Right cardiac atrium (tissue), 5 donors: ENCODE measurements around the gene EPS8L3. TPM values are rescaled to one million over a fixed set of nuclear protein-coding genes. Genes with fewer than 3 reads are reported as not detected.
"Not testable (repeated sequence)": the region's sequence is repeated elsewhere in the genome, so short reads cannot be mapped to it uniquely, and the experiment has no call there.

Experiments used
- ATAC-seq, 2 donors: fragments of 200-7000 bp; cut with Tn5 transposase; one replicate each; pipeline versions ENCODE4 v1.8.0 to v1.9.1; 2020; ENCODE audit warnings: moderate library complexity in 2 of 2, mild to moderate bottlenecking in 1 of 2
- DNase-seq, 3 donors: peaks; one replicate each; pipeline ENCODE4 v3.0.0-alpha.2; 2020
- H3K27ac ChIP-seq: one replicate; pipeline ENCODE4 v1.5.1; 2013; ENCODE audit warnings: mild to moderate bottlenecking, low read length, control low read depth, moderate library complexity
- H3K27me3 ChIP-seq: one replicate; pipeline ENCODE4 v1.6.1; 2013; ENCODE audit not compliant: control insufficient read depth, insufficient read depth
- H3K4me1 ChIP-seq: one replicate; pipeline ENCODE4 v1.6.1; 2013; ENCODE audit warnings: low read length; ENCODE audit not compliant: control insufficient read depth, insufficient read depth
- H3K4me3 ChIP-seq: one replicate; pipeline ENCODE4 v1.5.1; 2013; ENCODE audit warnings: low read length, control low read depth
- H3K9me3 ChIP-seq: one replicate; pipeline ENCODE4 v1.6.1; 2013; ENCODE audit warnings: low read length; ENCODE audit not compliant: control insufficient read depth
- whole genome bisulfite sequencing: extraction: QIAGEN DNeasy Blood & Tissue Kit; methylation state at CpG from one replicate; pipeline ENCODE4 v1.1.7; 2013; 5-methylcytosine and 5-hydroxymethylcytosine counted together
- intact Hi-C, 4 donors: fragments of 100-400 bp; cut with DNase I; formaldehyde crosslinking; loops; one replicate each; pipeline versions ENCODE4 v1.11.0 to v1.14.0; 2022 to 2023
- polyA plus RNA-seq: library from polyadenylated mRNA; stranded (reverse); fragments of 200-250 nt; gene quantifications from one replicate; pipeline ENCODE4 v1.2.3, GENCODE V29; 2013
- total RNA-seq, 4 donors: library from RNA; stranded (reverse); fragmentation: NEBNext Ultra II Directional; extraction: Animal tissue kit (Norgen Biotek cat#: 25700); gene quantifications; one replicate each; pipeline ENCODE4 v1.2.1, GENCODE V29; 2021
- donor health status: healthy with polysubstance abuse.
- donor health status: DM: no; HTN: yes; CAD: no.
- donor health status: DM: no; HTN: no; CAD: no.
- donor health status: DM: no; HTN: yes; CAD: no; lungs with severe emphysema.
- donor health status: DM: yes; HTN: yes; CAD: no.

Gene EPS8L3
- total and polyA plus RNA-seq, 5 donors = not detected

DNA sequence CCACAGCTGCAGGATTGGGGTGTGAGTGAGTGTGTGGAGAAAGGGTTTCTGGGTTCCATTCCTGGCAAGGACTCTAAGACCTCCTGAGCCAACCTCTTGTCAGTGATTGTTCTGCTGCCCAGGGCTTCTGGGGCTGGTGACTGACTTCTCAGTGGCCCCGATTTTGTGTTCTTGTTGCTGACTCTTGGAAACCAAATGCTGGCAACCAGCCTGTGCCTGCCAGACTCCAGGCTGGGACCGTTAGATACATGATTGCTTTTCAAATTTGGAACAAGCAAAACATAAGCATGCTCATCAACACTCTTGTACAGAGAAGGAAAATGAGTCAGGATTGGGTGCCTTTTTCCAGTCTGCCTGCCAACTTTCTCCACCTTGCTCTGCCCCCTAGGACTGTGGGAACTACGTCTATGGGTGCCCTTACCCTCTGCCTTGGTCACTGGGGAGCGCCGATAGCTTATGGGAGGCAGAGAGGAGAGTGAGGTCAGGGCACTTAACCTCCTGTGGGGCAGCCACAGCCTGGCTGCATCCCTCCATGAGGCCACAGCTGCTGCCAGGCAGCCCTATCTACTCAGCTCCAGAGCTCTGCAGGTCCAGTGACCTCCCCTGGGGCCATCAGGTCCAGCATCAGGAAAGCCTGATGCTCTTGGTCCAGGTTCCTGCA is 39.3 kb upstream of the EPS8L3 start:
- Histone ChIP-seq H3K27me3 (no peaks in the 10 kb centered on the region), H3K27ac (no peak overlapping the region), H3K4me1 (peaks cover 2% of the 10 kb centered on the region), H3K9me3 (no peaks in the 10 kb centered on the region), H3K4me3 (no peak overlapping the region)
- intact Hi-C loops = no loop called here
- DNase-seq (peak in 1 of 3 donors; percentile 63), ATAC-seq (peak; percentile 34 to 62)
- WGBS = 56% methylated on average over 5 of the region's 5 CpGs

DNA sequence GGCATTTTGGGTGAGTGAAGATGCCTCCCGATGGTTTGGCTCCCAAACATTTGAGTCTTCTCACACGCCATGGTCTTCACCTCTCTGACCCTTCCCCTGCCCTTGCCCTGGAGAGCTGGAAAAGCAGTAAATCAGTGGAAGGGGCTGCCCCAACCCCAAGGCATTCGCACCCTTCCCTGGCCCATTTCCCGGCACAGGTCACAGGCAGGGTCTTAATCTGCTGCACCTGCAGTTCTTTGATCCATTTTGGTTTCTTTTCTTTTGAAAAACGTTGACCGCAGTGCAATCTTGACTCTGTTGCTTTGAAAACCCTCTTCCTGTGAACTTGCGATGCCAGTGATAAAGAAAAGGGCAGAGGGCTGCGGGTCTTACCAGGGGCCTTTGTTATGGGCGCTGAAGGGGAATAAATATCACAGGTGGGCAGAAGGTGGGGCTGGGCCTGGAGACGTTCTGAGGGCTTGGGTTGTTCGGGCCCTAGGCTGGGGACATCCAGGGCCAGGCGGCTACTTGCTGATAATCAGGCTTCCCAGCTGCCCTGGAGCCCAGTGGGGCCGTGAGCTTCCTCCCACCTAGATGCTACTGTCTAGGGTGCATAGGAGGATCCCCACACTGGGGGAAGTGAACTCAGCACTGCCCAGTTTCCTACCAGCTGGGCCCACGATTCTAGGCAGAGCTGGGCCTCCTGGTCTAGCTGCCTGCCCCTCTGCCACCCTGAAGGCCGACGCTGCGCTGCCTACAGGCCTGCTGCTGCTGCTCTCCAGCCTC is 38.6 kb upstream of the EPS8L3 start:
- ATAC-seq (peak; percentile 24 to 48), DNase-seq (peak in 1 of 3 donors; percentile 52)
- Histone ChIP-seq H3K4me1 (peaks cover 2% of the 10 kb centered on the region), H3K27me3 (no peaks in the 10 kb centered on the region), H3K4me3 (no peak overlapping the region), H3K27ac (no peak overlapping the region), H3K9me3 (no peaks in the 10 kb centered on the region)
- intact Hi-C loops = no loop called here
- WGBS = 86% methylated on average over 17 of the region's 17 CpGs

DNA sequence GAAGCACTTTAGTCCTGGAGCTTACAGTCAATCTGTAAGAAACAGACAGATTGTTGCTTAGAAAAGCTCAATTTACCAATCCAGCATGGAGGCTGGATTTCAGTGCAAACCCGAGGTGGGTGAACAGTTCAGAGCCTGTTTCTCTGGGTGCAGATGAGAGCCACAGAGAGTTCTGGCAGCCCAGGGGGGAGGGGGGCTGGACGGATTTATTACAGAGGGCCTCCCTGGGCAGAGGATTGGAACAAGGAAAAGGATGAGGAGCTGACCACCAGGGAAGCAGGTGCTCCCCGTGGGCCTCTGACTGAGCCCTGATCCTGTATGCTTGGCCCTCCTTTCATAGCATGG is 38.0 kb upstream of the EPS8L3 start:
- H3K4me3 ChIP-seq = no peak overlapping the region
- no peak overlapping the region for H3K27ac ChIP-seq
- DNase-seq (peak in 1 of 3 donors; percentile 19), ATAC-seq (no peak)
- WGBS = 87% methylated on average over 3 of the region's 3 CpGs
- intact Hi-C loops = no loop called here
- no peaks in the 10 kb centered on the region for H3K27me3 ChIP-seq
- no peaks in the 10 kb centered on the region for H3K9me3 ChIP-seq
- peaks cover 4% of the 10 kb centered on the region for H3K4me1 ChIP-seq

DNA sequence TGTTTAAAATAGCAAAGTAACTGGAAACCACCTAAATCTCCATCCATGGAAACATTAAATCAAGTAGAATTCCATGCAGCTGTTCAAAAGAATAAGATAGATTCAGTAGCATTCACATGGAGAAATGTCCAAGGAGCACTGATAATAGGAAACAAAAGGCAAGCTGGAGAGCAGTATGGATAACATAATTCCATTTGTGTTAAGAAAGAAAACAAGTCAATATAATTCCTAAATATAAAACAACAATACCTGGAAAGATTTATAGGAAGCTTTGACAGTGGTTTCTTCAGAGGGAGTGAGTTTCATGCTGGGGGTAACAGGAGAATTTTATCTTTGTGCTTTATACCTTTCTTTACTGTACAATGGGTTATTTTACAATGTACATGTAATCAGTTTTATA is 36.6 kb upstream of the EPS8L3 start:
- Histone ChIP-seq H3K4me1 (peaks cover 4% of the 10 kb centered on the region), H3K27ac (no peak overlapping the region), H3K4me3 (no peak overlapping the region), H3K9me3 (no peaks in the 10 kb centered on the region), H3K27me3 (no peaks in the 10 kb centered on the region)
- DNase-seq = no peak
- no peak for ATAC-seq
- intact Hi-C loops = no loop called here

DNA sequence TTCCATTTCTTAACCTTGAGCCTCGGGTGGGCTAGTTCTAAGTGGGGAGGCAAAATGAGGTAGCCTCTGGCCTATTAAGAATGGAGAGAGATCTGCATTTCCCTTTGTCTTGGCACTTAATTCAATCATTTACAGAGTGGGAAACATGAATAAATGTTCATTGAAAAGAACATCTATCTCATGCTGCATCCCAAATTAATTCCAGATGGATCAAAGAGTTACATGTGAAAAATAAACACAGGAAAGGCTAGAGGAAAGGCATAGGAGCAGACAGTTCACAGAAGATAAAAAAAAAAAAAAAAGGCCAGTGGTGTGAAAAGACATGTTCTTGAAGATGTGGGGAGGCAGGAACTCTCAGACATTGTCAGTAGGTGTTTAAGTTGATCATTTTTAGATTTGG is 35.7 kb upstream of the EPS8L3 start:
- intact Hi-C loops = no loop called here
- peaks cover 9% of the 10 kb centered on the region for H3K4me1 ChIP-seq
- H3K4me3 ChIP-seq = no peak overlapping the region
- DNase-seq (no peak), ATAC-seq (no peak)
- WGBS = 60% methylated on average over 1 of the region's 1 CpG
- H3K27me3 ChIP-seq = no peaks in the 10 kb centered on the region
- H3K27ac ChIP-seq = no peak overlapping the region
- H3K9me3 ChIP-seq = no peaks in the 10 kb centered on the region

DNA sequence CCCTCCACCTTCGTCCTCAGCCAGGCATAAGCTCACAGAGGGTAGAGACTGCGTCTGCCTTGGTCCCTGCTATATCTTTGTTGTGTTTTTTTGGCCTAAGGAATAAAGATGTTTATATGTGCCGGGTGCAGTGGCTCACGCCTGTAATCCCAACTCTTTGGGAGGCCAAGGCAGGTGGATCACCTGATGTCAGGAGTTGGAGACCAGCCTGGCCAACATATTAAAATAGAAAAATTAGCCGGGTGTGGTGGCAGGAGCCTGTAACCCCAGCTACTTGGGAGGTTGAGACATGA is 33.5 kb upstream of the EPS8L3 start:
- H3K4me1 ChIP-seq = peaks cover 27% of the 10 kb centered on the region
- H3K4me3 ChIP-seq, H3K9me3 ChIP-seq, ATAC-seq, intact Hi-C loops, H3K27me3 ChIP-seq, H3K27ac ChIP-seq: not testable (repeated sequence)
- 95% methylated on average over 5 of the region's 5 CpGs for WGBS
- peak in 1 of 3 donors; percentile 13 for DNase-seq

DNA sequence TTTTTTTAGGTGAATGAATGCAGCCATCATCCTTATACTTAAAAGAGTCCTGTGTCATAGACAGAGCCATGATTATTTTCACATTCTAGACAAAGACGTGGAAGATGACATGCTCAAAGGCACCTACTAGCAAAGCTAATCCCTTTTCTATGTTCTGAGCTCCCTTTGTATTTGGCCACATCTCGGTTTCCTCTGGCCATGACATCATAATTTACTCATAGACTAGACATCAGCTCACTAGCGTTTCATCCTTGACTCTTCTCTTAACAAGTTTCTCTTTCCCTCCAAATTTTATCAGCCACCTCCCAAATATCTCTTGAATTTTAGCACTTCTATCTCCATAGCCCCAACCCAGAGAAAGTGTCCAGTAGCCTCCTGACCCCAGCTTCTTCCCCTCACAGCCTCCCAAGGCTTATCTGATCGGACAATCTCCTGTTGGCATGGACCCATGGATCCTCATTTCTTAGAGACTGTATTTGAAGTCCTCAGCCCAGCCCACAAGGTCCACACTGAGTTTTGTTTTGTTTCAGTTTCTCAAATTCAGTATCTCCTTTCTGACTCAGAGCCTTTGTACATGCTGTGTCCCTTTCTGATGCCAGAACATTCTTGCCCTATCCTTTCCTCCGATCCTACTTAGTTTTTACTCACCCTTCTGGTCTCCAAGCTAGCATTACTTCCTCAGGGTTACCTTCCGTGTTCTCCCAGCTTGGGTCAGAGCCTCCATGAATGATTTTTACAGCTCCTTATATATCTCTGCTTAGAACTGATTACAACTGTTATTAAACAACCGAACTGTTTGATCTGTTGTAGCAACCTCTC is 33.0 kb upstream of the EPS8L3 start:
- H3K27me3 ChIP-seq = no peaks in the 10 kb centered on the region
- ATAC-seq = peak; percentile 8 to 11
- no peak overlapping the region for H3K4me3 ChIP-seq
- no peak overlapping the region for H3K27ac ChIP-seq
- H3K9me3 ChIP-seq = no peaks in the 10 kb centered on the region
- peaks cover 30% of the 10 kb centered on the region for H3K4me1 ChIP-seq
- intact Hi-C loops = no loop called here
- peak in 1 of 3 donors; percentile 11 for DNase-seq
- WGBS = 62% methylated on average over 7 of the region's 7 CpGs

DNA sequence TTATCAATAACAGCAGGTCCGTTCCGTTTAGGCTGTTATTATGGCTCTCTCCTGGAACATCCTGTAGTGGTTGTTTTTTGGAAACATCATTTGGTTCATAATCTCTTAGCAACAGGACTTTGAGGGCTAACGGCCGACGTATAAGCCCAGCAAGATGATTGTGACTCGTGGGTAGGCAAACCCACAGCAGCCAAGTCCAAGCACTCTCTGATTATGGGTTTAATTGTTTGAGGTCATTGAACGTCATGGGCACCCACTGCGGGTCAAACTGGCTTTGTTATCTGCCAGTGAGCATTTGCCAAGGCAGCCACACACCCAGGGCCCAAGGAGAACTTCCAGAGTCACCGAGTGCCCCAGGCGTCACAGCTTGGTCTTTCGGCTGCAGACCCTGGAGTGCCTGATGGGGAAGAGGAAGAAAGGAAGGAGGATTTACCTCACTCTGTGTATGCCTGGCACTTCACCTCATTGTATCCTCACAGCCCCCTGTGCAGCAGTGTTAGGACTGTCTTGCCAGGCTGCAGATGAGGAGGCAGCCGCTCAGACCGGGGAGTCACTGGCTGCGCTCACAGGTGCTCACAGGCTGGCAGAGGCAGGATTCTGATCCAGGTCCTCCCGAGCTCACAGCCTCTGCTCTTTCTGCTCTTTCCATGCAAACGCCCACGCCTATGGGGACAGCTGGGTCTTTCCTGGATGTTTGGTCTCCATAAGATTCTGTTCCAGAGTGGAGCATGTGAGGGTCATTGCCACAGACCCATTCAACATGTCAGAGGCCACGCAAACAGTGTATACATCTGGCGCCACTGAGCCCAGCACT is 30.8 kb upstream of the EPS8L3 start:
- intact Hi-C loops = loop anchor here in 2 of 4 donors (5.0 kb wide), 2 partner anchors 118 to 188 kb away; partner anchors contain the start of genes AHCYL1 (in 1 of the 2) and CSF1 (in 1 of the 2)
- no peaks in the 10 kb centered on the region for H3K27me3 ChIP-seq
- 68% methylated on average over 19 of the region's 19 CpGs for WGBS
- ATAC-seq = no peak
- H3K27ac ChIP-seq = peak overlapping the region; percentile 33
- H3K4me3 ChIP-seq = no peak overlapping the region
- peak in 1 of 3 donors; percentile 40 for DNase-seq
- H3K4me1 ChIP-seq = peaks cover 35% of the 10 kb centered on the region
- no peaks in the 10 kb centered on the region for H3K9me3 ChIP-seq

DNA sequence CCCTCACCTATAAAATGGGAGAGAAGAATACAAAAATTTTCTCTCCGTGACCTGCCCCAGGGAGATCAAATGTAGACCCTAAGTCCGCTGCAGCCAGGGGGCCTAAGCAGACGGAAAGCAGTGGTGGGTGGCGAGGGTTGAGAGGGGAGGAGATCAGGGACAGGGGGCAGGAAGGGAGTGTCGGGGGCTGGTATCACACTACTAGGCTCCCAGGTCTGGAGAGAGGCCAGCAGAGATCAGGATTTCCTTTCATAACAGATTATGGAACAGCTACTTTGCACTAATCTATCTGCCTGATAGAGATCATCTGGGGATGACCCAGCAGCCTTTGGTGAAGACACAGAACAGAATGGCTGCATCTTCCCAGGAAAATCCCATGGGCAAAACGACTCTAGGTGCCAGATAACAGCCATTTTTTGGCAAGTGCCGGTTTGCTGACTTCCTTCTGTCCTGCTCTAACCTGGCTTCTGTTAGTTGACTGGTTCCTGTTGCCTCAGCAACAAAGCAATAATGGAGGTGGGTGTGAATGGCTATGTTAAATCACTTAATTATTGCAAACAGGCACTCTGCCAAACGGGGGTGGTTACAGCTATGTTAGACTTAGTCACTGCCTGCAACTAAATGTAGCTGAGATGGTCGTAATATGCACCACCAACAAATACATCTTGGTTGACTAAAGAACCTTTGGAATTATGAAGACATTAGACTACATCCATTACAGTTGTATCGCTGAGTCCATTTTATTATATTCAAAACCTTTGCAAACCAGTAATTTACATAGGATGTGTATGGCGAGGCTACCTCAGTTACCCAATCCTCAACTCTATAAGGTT is 30.0 kb upstream of the EPS8L3 start:
- 44% methylated on average over 11 of the region's 11 CpGs for WGBS

DNA sequence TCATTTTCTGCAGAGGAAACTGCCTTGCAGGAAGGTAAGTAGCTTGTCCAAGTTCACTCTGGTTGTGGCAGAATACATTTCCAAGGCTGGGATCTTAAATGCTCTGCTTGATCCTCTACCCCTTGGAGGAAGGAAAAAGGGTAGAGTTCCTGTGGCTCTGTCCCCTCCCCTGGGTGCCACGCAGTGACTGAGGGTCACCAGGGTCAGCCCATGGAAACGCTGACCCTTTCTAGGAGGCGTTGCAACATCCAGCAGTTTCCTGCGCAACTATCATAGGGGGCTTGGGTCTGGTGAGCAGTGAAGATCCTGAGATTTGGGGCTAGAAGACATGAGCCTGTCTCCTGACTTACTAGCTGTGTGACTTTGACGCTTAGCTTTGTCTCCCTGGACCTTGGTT is 29.4 kb upstream of the EPS8L3 start:
- peak in 1 of 3 donors; percentile 17 for DNase-seq
- intact Hi-C loops = loop anchor here in 2 of 4 donors (5.0 kb wide), 2 partner anchors 119 to 189 kb away; partner anchors contain the start of genes AHCYL1 (in 1 of the 2) and CSF1 (in 1 of the 2)
- H3K4me3 ChIP-seq = no peak overlapping the region
- peaks cover 35% of the 10 kb centered on the region for H3K4me1 ChIP-seq
- no peaks in the 10 kb centered on the region for H3K9me3 ChIP-seq
- peak in 1 of 2 donors; percentile 22 for ATAC-seq
- H3K27me3 ChIP-seq = no peaks in the 10 kb centered on the region
- peak overlapping the region; percentile 57 for H3K27ac ChIP-seq
- 48% methylated on average over 5 of the region's 5 CpGs for WGBS

More for the DNA sequence above, 30.0 kb upstream of the EPS8L3 start:
- Histone ChIP-seq H3K4me3 (no peak overlapping the region), H3K27me3 (no peaks in the 10 kb centered on the region), H3K4me1 (peaks cover 35% of the 10 kb centered on the region), H3K9me3 (no peaks in the 10 kb centered on the region), H3K27ac (peak overlapping the region; percentile 57)
- ATAC-seq (peak; percentile 53 to 64), DNase-seq (peak in 1 of 3 donors; percentile 61)
- intact Hi-C loops = loop anchor here in 2 of 4 donors (5.0 kb wide), 2 partner anchors 119 to 189 kb away; partner anchors contain the start of genes AHCYL1 (in 1 of the 2) and CSF1 (in 1 of the 2)
